ENCODE measurements around the gene MADD.

Gene MADD

GRCh38 chr11:47235163-47235562 is 34.8 kb upstream of the MADD start:
- no CpG with 5 or more reads among the region's 12 CpGs for WGBS (ENCODE audit: extremely low coverage, insufficient coverage, insufficient read length)
- Histone ChIP-seq H3K4ac (ENCODE audit: low read depth, low read length) (no peak overlapping the region), H3K14ac (ENCODE audit: low read length) (peak overlapping the region; percentile 46)

GRCh38 chr11:47236482-47236881 is 33.5 kb upstream of the MADD start:
- H3K4me1 ChIP-seq (ENCODE audit: control insufficient read depth in 1 of 2, insufficient read depth in 2 of 2, low read length in 2 of 2), result peaks cover 15 to 16% of the 10 kb centered on the region in 2 experiments
- H4K8ac ChIP-seq (ENCODE audit: low read depth, low read length), result no peak overlapping the region
- no peak overlapping the region for H3K27ac ChIP-seq (ENCODE audit: low read depth, low read length)
- no peak overlapping the region for H2BK5ac ChIP-seq (ENCODE audit: low read depth, low read length, poor library complexity)
- H3K27me3 ChIP-seq (ENCODE audit: insufficient read depth, low read length), result no peaks in the 10 kb centered on the region
- no peak for DNase-seq
- no peak overlapping the region for H2BK120ac ChIP-seq (ENCODE audit: insufficient read depth, low read length, poor library complexity)
- H4K12ac ChIP-seq (ENCODE audit: low read depth, low read length), result no peak overlapping the region
- H3K36me3 ChIP-seq (ENCODE audit: control insufficient read depth in 1 of 2, insufficient read depth in 2 of 2, low read length in 2 of 2), result peaks cover 18 to 35% of the 10 kb centered on the region in 2 experiments
- H3K9ac ChIP-seq (ENCODE audit: low read length), result no peak overlapping the region
- H2BK12ac ChIP-seq (ENCODE audit: low read length), result no peak overlapping the region
- no peak overlapping the region for H3K23ac ChIP-seq (ENCODE audit: low read length)
- no peak overlapping the region for H2AK5ac ChIP-seq (ENCODE audit: low read length)
- H3K79me1 ChIP-seq (ENCODE audit: low read length), result peaks cover 4% of the 10 kb centered on the region
- no peak overlapping the region for H3K4ac ChIP-seq (ENCODE audit: low read depth, low read length)
- no peak overlapping the region for H2AFZ ChIP-seq (ENCODE audit: insufficient read depth, low read length, poor library complexity)
- no peak overlapping the region for H3K18ac ChIP-seq (ENCODE audit: low read length)
- no peak overlapping the region for H3K14ac ChIP-seq (ENCODE audit: low read length)
- no peaks in the 10 kb centered on the region for H3K79me2 ChIP-seq (ENCODE audit: control insufficient read depth, insufficient read depth, low read length, poor library complexity)
- no CpG with 5 or more reads among the region's 5 CpGs for WGBS (ENCODE audit: extremely low coverage, insufficient coverage, insufficient read length)
- H4K91ac ChIP-seq (ENCODE audit: low read depth, low read length), result no peak overlapping the region
- no peaks in the 10 kb centered on the region for H3K9me3 ChIP-seq (ENCODE audit: insufficient read depth, low read depth, low read length)
- H3K4me3 ChIP-seq (ENCODE audit: low read depth, low read length), result no peak overlapping the region
- H3K4me2 ChIP-seq (ENCODE audit: low read length), result no peak overlapping the region

More at GRCh38 chr11:47235163-47235562, 34.8 kb upstream of the MADD start:
- H3K79me1 ChIP-seq (ENCODE audit: low read length), result peaks cover 4% of the 10 kb centered on the region
- H3K79me2 ChIP-seq (ENCODE audit: control insufficient read depth, insufficient read depth, low read length, poor library complexity), result no peaks in the 10 kb centered on the region
- no peaks in the 10 kb centered on the region for H3K27me3 ChIP-seq (ENCODE audit: insufficient read depth, low read length)
- peaks cover 15 to 16% of the 10 kb centered on the region in 2 experiments for H3K4me1 ChIP-seq (ENCODE audit: control insufficient read depth in 1 of 2, insufficient read depth in 2 of 2, low read length in 2 of 2)
- peak overlapping the region; percentile 67 for H3K27ac ChIP-seq (ENCODE audit: low read depth, low read length)
- H2BK120ac ChIP-seq (ENCODE audit: insufficient read depth, low read length, poor library complexity), result peak overlapping the region; percentile 41
- H4K8ac ChIP-seq (ENCODE audit: low read depth, low read length), result peak overlapping the region; percentile 58
- H2AFZ ChIP-seq (ENCODE audit: insufficient read depth, low read length, poor library complexity), result no peak overlapping the region
- H3K36me3 ChIP-seq (ENCODE audit: control insufficient read depth in 1 of 2, insufficient read depth in 2 of 2, low read length in 2 of 2), result peaks cover 18 to 25% of the 10 kb centered on the region in 2 experiments
- H3K23ac ChIP-seq (ENCODE audit: low read length), result no peak overlapping the region
- peak overlapping the region; percentile 88 for H3K18ac ChIP-seq (ENCODE audit: low read length)
- peak overlapping the region; percentile 69 for H2BK5ac ChIP-seq (ENCODE audit: low read depth, low read length, poor library complexity)
- peak overlapping the region; percentile 74 for H4K12ac ChIP-seq (ENCODE audit: low read depth, low read length)
- no peak overlapping the region for H3K9ac ChIP-seq (ENCODE audit: low read length)
- peak overlapping the region; percentile 18 for H3K4me3 ChIP-seq (ENCODE audit: low read depth, low read length)
- no peak overlapping the region for H3K4me2 ChIP-seq (ENCODE audit: low read length)
- peak overlapping the region; percentile 95 for H2BK12ac ChIP-seq (ENCODE audit: low read length)
- peak overlapping the region; percentile 79 for H2AK5ac ChIP-seq (ENCODE audit: low read length)
- H4K91ac ChIP-seq (ENCODE audit: low read depth, low read length), result peak overlapping the region; percentile 45
- DNase-seq, result no peak
- no peaks in the 10 kb centered on the region for H3K9me3 ChIP-seq (ENCODE audit: insufficient read depth, low read depth, low read length)

GRCh38 chr11:47239852-47240251 is 30.1 kb upstream of the MADD start:
- Histone ChIP-seq H3K79me1 (ENCODE audit: low read length) (peaks cover 4% of the 10 kb centered on the region), H4K8ac (ENCODE audit: low read depth, low read length) (no peak overlapping the region), H4K12ac (ENCODE audit: low read depth, low read length) (no peak overlapping the region), H2AFZ (ENCODE audit: insufficient read depth, low read length, poor library complexity) (no peak overlapping the region), H3K4me3 (ENCODE audit: low read depth, low read length) (no peak overlapping the region), H2BK120ac (ENCODE audit: insufficient read depth, low read length, poor library complexity) (no peak overlapping the region), H2BK5ac (ENCODE audit: low read depth, low read length, poor library complexity) (no peak overlapping the region), H3K4ac (ENCODE audit: low read depth, low read length) (no peak overlapping the region), H3K18ac (ENCODE audit: low read length) (no peak overlapping the region), H3K79me2 (ENCODE audit: control insufficient read depth, insufficient read depth, low read length, poor library complexity) (no peaks in the 10 kb centered on the region), H3K27ac (ENCODE audit: low read depth, low read length) (no peak overlapping the region), H3K23ac (ENCODE audit: low read length) (no peak overlapping the region), H2AK5ac (ENCODE audit: low read length) (no peak overlapping the region), H3K9me3 (ENCODE audit: insufficient read depth, low read depth, low read length) (no peaks in the 10 kb centered on the region), H3K4me1 (ENCODE audit: control insufficient read depth in 1 of 2, insufficient read depth in 2 of 2, low read length in 2 of 2) (peaks cover 5 to 6% of the 10 kb centered on the region in 2 experiments), H3K9ac (ENCODE audit: low read length) (no peak overlapping the region), H3K4me2 (ENCODE audit: low read length) (no peak overlapping the region), H3K14ac (ENCODE audit: low read length) (no peak overlapping the region), H3K36me3 (ENCODE audit: control insufficient read depth in 1 of 2, insufficient read depth in 2 of 2, low read length in 2 of 2) (peaks cover 36 to 57% of the 10 kb centered on the region in 2 experiments), H2BK12ac (ENCODE audit: low read length) (no peak overlapping the region), H3K27me3 (ENCODE audit: insufficient read depth, low read length) (no peaks in the 10 kb centered on the region), H4K91ac (ENCODE audit: low read depth, low read length) (no peak overlapping the region)
- no peak for DNase-seq
- whole genome bisulfite sequencing (ENCODE audit: extremely low coverage, insufficient coverage, insufficient read length), result no CpG with 5 or more reads among the region's 10 CpGs

GRCh38 chr11:47241841-47242301 is 28.1 kb upstream of the MADD start:
- H2AFZ ChIP-seq (ENCODE audit: insufficient read depth, low read length, poor library complexity), result no peak overlapping the region
- no peak overlapping the region for H3K23ac ChIP-seq (ENCODE audit: low read length)
- H3K14ac ChIP-seq (ENCODE audit: low read length), result no peak overlapping the region
- no peak overlapping the region for H3K4me2 ChIP-seq (ENCODE audit: low read length)
- peak; percentile 37 to 58 for DNase-seq
- H3K79me2 ChIP-seq (ENCODE audit: control insufficient read depth, insufficient read depth, low read length, poor library complexity), result no peaks in the 10 kb centered on the region
- H4K91ac ChIP-seq (ENCODE audit: low read depth, low read length), result no peak overlapping the region
- no peak overlapping the region for H3K18ac ChIP-seq (ENCODE audit: low read length)
- no peak overlapping the region for H3K9ac ChIP-seq (ENCODE audit: low read length)
- no peak overlapping the region for H2AK5ac ChIP-seq (ENCODE audit: low read length)
- no CpG with 5 or more reads among the region's 3 CpGs for WGBS (ENCODE audit: extremely low coverage, insufficient coverage, insufficient read length)
- H3K9me3 ChIP-seq (ENCODE audit: insufficient read depth, low read depth, low read length), result no peaks in the 10 kb centered on the region
- no peak overlapping the region for H2BK12ac ChIP-seq (ENCODE audit: low read length)
- H4K12ac ChIP-seq (ENCODE audit: low read depth, low read length), result no peak overlapping the region
- no peak overlapping the region for H2BK120ac ChIP-seq (ENCODE audit: insufficient read depth, low read length, poor library complexity)
- H3K27me3 ChIP-seq (ENCODE audit: insufficient read depth, low read length), result no peaks in the 10 kb centered on the region
- no peaks in the 10 kb centered on the region for H3K4me1 ChIP-seq (ENCODE audit: control insufficient read depth in 1 of 2, insufficient read depth in 2 of 2, low read length in 2 of 2)
- H3K36me3 ChIP-seq (ENCODE audit: control insufficient read depth in 1 of 2, insufficient read depth in 2 of 2, low read length in 2 of 2), result peaks cover 47 to 65% of the 10 kb centered on the region in 2 experiments
- H3K4ac ChIP-seq (ENCODE audit: low read depth, low read length), result no peak overlapping the region
- no peaks in the 10 kb centered on the region for H3K79me1 ChIP-seq (ENCODE audit: low read length)
- H3K4me3 ChIP-seq (ENCODE audit: low read depth, low read length), result no peak overlapping the region
- H3K27ac ChIP-seq (ENCODE audit: low read depth, low read length), result no peak overlapping the region
- no peak overlapping the region for H2BK5ac ChIP-seq (ENCODE audit: low read depth, low read length, poor library complexity)
- H4K8ac ChIP-seq (ENCODE audit: low read depth, low read length), result no peak overlapping the region

All from trophoblast cell (in vitro differentiated cells and primary cell).